GM12801 (cell line): ENCODE measurements around the gene MFSD8.

Experiments used
- CTCF ChIP-seq: IDR thresholded peaks from one replicate; pipeline ENCODE4 v1.5.1; 2011; ENCODE audit warnings: control low read depth; ENCODE audit not compliant: insufficient read length; ENCODE audit errors: extremely low read depth

The MFSD8 gene

DNA sequence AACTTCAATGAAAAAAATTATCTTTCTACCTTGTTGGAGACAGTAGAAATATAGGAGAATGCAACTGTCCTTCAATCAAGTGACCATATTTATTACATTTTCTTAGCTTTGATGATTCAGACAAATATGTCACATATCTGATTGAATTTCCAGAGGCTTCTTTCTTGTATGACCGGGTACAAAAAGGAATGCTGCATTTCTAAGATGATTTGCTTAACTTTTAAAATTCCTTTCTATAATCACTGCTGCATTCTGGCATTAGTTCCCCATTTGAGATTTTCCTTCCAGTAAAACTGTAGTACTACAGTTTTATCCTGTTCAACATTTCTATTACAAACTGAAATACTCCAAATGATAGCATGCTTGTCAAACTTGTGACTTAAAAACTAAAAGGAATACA is 5.2 kb downstream of the MFSD8 start:
- TF ChIP-seq CTCF, result no peak

DNA sequence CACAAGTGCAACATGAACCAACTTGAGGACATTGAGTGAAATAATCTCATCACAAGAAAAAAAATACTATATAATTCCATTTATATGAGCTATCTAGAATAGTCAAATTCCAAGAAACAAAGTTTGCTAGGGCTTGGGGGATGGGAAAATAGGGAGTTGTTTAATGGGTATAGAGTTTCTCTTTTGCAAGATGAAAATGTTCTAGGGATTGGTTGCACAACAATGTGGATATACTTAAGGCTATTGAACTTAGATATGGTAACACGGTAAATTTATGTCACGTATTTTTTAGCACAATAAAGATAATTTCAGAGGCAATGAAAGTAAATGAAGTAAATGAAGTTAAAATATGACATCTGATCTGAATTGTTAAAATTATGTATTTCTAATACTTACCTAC is 7.9 kb downstream of the MFSD8 start:
- no peak for TF ChIP-seq CTCF

DNA sequence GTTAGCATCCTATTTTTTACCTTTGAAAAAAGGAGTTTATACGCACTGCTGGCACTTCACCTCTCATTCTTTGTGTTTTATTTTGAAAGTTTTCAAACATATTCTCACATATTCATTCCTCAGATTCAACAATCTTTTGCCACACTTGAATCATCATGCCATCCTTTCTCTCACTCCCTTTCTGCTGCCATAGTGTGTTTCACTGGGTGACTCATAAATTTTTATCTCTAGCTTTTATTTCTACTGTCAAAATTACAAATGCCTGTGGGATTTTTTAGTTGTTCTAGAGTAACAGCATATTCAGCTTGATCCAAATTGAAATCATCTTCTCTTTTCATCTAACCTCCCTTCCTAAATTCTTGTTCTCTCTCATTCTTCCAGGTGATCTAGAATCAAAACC is 28.0 kb downstream of the MFSD8 start:
- TF ChIP-seq CTCF, result no peak

GRCh38 chr4:127930175-127930574 is 34.8 kb downstream of the MFSD8 start:
- no peak for TF ChIP-seq CTCF

DNA sequence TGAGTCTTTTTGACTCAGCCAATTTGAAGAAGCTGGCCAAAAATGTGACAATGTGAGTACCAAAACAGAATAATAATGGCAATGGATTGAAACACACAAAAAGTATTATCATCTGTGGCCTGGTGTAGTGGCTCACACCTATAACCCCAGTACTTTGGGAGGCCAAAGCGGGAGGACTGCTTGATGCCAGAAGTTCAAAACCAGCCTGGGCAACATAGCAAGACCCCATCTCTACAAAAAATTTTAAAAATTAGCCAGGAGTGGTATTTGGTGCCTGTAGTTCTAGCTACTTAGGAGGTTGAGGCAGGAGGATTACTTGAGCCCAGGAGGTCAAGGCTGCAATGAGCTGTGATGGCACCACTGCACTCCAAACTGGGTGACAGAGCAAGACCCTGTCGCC is 42.7 kb downstream of the MFSD8 start:
- TF ChIP-seq CTCF, result no peak

DNA sequence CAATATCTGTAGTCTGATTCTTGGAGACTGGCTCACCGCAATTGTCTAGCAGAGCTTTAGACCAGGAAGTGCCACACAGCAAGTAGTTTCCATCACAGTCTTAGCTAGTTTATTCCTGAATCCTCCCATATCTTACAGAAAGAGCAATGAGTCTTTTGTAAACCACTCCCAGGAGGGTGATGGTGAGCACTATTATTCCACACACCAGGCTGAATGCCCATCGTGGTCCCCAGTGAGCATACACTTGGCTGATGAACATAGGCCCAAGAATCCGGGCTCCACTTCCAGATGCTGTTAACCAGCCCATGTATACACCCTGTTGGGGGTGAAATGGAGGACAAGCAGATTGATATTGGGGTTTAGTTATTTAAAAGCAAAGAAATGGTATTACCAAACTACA is 44.5 kb downstream of the MFSD8 start:
- TF ChIP-seq CTCF, result no peak

GRCh38 chr4:127917151-127917550 is 47.8 kb downstream of the MFSD8 start:
- no peak for TF ChIP-seq CTCF

DNA sequence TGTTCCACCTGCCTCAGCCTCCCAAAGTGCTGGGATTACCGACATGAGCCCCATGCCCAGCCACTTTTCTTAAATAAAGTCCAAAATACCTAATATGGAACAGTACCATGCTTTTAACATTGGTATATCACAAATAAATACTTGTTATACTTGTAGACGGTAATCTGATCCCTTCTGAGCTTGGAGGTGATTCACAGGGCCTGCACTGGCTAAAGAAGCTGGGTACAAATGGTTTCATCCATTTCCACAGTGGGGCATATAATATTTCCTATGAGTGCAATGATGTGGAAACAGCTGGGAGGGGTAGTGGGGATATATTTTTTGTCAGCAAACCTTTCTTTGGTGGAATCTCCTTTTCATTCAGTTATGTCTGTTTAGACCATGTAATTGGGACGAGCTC is 48.5 kb downstream of the MFSD8 start:
- TF ChIP-seq CTCF, result no peak
